Suprapubic skin (tissue), 4 donors: ENCODE data around the gene GLCE.

Experiments
- CTCF ChIP-seq, 2 donors: fragments of 200-600 bp in 1 of 2; fragments of 450-650 bp in 1 of 2; sonication (generic) in 1 of 2; IDR thresholded peaks; one replicate each; pipeline ENCODE4 v1.5.1; 2016 to 2019; ENCODE audit warnings: antibody characterized with exemption in 2 of 2, mild to moderate bottlenecking in 1 of 2, moderate library complexity in 1 of 2
- EP300 ChIP-seq: sonication (generic); formaldehyde crosslinking; IDR thresholded peaks from one replicate; pipeline ENCODE4 v1.6.1; 2017; ENCODE audit warnings: antibody characterized with exemption
- POLR2A ChIP-seq, 2 donors: fragments of 450-650 bp; IDR thresholded peaks; one replicate each; pipeline ENCODE4 v1.6.1; 2017; ENCODE audit warnings: antibody characterized with exemption in 2 of 2, mild to moderate bottlenecking in 2 of 2, moderate library complexity in 2 of 2
- POLR2AphosphoS5 ChIP-seq, 3 donors: sonication (generic); formaldehyde crosslinking; IDR thresholded peaks; one replicate each; pipeline ENCODE4 v1.6.1; 2017; ENCODE audit warnings: antibody characterized with exemption in 3 of 3

- TF ChIP-seq CTCF (IDR thresholded peaks at IDR 0.05) (no peak), EP300 (no peak), POLR2A (IDR thresholded peaks at IDR 0.05) (no peak), POLR2AphosphoS5 (IDR thresholded peaks at IDR 0.05) (no peak)
Measured at GRCh38 chr15:69150841-69151240, 9.6 kb upstream of the GLCE start.
